Fibroblast of skin of left biceps (primary cell): ENCODE data around the gene HOMEZ.

Experiments used
- DNase-seq, 2 experiments: peaks; one replicate each; pipeline ENCODE4 v3.0.0-alpha.2; 2013; ENCODE audit warnings: low read depth in 2 of 2

Gene HOMEZ

GRCh38 chr14:23307687-23308644 is 22.0 kb upstream of the HOMEZ start:
- DNase-seq = no peak

- DNase-seq = no peak
These were observed 21.2 kb upstream of the HOMEZ start for GRCh38 chr14:23307146-23307530.

- DNase-seq = peak in 1 of 2 experiments; percentile 58
These were observed 20.6 kb upstream of the HOMEZ start, which contains the start of gene BCL2L2 for GRCh38 chr14:23306412-23307145. Gene BCL2L2 (plus strand): TSS chr14:23306833. CDS start chr14:23307768, 935 bp downstream.

- DNase-seq = no peak
These were observed 16.6 kb upstream of the HOMEZ start, which contains the start of gene PPP1R3E for GRCh38 chr14:23302290-23303225. Gene PPP1R3E (minus strand): TSS chr14:23302859. CDS start chr14:23302576, 283 bp downstream.

GRCh38 chr14:23301969-23302289 is 16.0 kb upstream of the HOMEZ start:
- no peak for DNase-seq

GRCh38 chr14:23301288-23301968 is 15.5 kb upstream of the HOMEZ start:
- peak; percentile 97 to 98 for DNase-seq

- DNase-seq = no peak
These were observed 14.8 kb upstream of the HOMEZ start for GRCh38 chr14:23300687-23301223.

GRCh38 chr14:23299986-23300686 is 14.2 kb upstream of the HOMEZ start:
- no peak for DNase-seq

GRCh38 chr14:23299211-23299957 is 13.5 kb upstream of the HOMEZ start:
- no peak for DNase-seq

GRCh38 chr14:23297611-23298277 is 11.8 kb upstream of the HOMEZ start:
- DNase-seq = no peak

GRCh38 chr14:23297096-23297495 is 11.2 kb upstream of the HOMEZ start:
- DNase-seq = no peak

GRCh38 chr14:23296012-23296777 is 10.3 kb upstream of the HOMEZ start:
- no peak for DNase-seq

GRCh38 chr14:23294734-23295561 is 9.0 kb upstream of the HOMEZ start:
- DNase-seq = no peak

GRCh38 chr14:23286902-23287479 is 1.1 kb upstream of the HOMEZ start:
- DNase-seq = no peak

GRCh38 chr14:23285530-23286019 is 357 bp downstream of the HOMEZ start:
- DNase-seq = no peak

- no peak for DNase-seq
These were observed 1.0 kb downstream of the HOMEZ start for GRCh38 chr14:23284654-23285529.
